Upper lobe of left lung (tissue), 4 donors: Measurements from ENCODE around the gene SPEN.

ENCODE experiments used
- CTCF ChIP-seq, 6 experiments: fragments of 450-650 bp in 4 of 6; fragments of 200-600 bp in 2 of 6; sonication (generic) in 2 of 6; IDR thresholded peaks; one replicate each; pipeline ENCODE4 v1.5.1; 2016 to 2019; ENCODE audit warnings: antibody characterized with exemption in 6 of 6
- EP300 ChIP-seq, 4 donors: sonication (generic); formaldehyde crosslinking; IDR thresholded peaks; one replicate each; pipeline ENCODE4 v1.5.1; 2017; ENCODE audit warnings: antibody characterized with exemption in 4 of 4, control low read depth in 2 of 4
- POLR2A ChIP-seq, 4 donors: fragments of 450-650 bp; IDR thresholded peaks; one replicate each; pipeline ENCODE4 v1.5.1; 2016 to 2017; ENCODE audit warnings: antibody characterized with exemption in 4 of 4, mild to moderate bottlenecking in 2 of 4
- POLR2AphosphoS5 ChIP-seq, 2 donors: sonication (generic); formaldehyde crosslinking; IDR thresholded peaks; one replicate each; pipeline ENCODE4 v1.5.1; 2017; ENCODE audit warnings: antibody characterized with exemption in 2 of 2

GRCh38 chr1:15848143-15848928, 829 bp downstream of the SPEN start:
- TF ChIP-seq POLR2A (IDR thresholded peaks at IDR 0.05): peak in 1 of 4 donors; percentile 32
- TF ChIP-seq CTCF (IDR thresholded peaks at IDR 0.05): peak in 1 of 6 experiments; percentile 4
- TF ChIP-seq EP300 (IDR thresholded peaks at IDR 0.05): no peak
- TF ChIP-seq POLR2AphosphoS5 (IDR thresholded peaks at IDR 0.05): no peak
